Tibial nerve (tissue), 4 donors: ENCODE measurements around the gene GSTM3.

Experiments used
- EP300 ChIP-seq, 2 donors: sonication (generic); formaldehyde crosslinking; IDR thresholded peaks; one replicate each; pipeline ENCODE4 v1.6.1; 2017; ENCODE audit warnings: antibody characterized with exemption in 2 of 2, mild to moderate bottlenecking in 1 of 2
- POLR2A ChIP-seq, 2 donors: fragments of 450-650 bp; IDR thresholded peaks; one replicate each; pipeline ENCODE4 v1.6.1; 2017; ENCODE audit warnings: antibody characterized with exemption in 2 of 2, mild to moderate bottlenecking in 2 of 2, moderate library complexity in 2 of 2
- TF ChIP-seq, protein P1 (sequence below), 5 experiments: fragments of 200-600 bp in 3 of 5; fragments of 450-650 bp in 2 of 5; sonication (generic) in 3 of 5; IDR thresholded peaks; one replicate each; pipeline ENCODE4 v1.5.1; 2016 to 2019; ENCODE audit warnings: antibody characterized with exemption in 5 of 5, mild to moderate bottlenecking in 3 of 5, moderate library complexity in 2 of 5

DNA sequence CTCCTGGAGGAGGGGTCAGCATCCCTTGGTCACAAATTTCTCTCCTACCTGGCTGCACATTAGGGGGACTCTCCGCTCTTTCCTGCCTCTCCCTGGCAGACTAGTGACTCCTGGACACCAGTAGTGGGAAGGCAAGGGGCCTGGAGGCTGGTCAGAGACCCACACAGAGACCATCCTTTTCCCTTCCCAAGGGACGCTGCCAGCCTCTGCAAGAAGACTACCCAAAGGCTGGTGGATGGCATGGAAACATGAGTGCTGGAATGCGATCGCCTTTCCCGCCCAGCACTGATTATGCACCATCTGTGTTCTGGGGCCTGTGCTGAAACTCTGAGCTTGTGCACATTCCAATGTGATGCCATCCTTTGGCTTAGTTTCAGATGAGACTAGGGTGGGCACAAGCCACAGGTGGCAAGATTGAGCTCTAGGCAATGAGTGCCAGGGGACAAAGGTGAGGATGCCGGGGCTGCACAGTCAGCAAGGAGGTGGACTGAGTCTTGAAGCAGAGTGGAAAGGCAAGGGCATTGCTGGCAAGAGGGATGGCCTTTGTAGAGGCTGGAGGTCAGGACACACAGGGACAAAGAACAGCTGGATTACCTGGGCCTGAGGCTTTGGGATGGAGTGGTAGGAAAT lies 35.5 kb upstream of the GSTM3 start:
- TF ChIP-seq, protein P1, sequence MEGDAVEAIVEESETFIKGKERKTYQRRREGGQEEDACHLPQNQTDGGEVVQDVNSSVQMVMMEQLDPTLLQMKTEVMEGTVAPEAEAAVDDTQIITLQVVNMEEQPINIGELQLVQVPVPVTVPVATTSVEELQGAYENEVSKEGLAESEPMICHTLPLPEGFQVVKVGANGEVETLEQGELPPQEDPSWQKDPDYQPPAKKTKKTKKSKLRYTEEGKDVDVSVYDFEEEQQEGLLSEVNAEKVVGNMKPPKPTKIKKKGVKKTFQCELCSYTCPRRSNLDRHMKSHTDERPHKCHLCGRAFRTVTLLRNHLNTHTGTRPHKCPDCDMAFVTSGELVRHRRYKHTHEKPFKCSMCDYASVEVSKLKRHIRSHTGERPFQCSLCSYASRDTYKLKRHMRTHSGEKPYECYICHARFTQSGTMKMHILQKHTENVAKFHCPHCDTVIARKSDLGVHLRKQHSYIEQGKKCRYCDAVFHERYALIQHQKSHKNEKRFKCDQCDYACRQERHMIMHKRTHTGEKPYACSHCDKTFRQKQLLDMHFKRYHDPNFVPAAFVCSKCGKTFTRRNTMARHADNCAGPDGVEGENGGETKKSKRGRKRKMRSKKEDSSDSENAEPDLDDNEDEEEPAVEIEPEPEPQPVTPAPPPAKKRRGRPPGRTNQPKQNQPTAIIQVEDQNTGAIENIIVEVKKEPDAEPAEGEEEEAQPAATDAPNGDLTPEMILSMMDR (IDR thresholded peaks at IDR 0.05): no peak
- TF ChIP-seq POLR2A (IDR thresholded peaks at IDR 0.05): no peak
- TF ChIP-seq EP300 (IDR thresholded peaks at IDR 0.05): no peak
